HEK293 (cell line): ENCODE measurements around the gene DSP.

Experiments used
- CTCF ChIA-PET: fragments of 350-600 bp; formaldehyde crosslinking; extraction: SDS; loops from one replicate; lab custom pipeline; 2021; ENCODE audit warnings: antibody characterized with exemption; lab: Yijun Ruan, JAX
- POLR2A ChIA-PET: fragments of 300-600 bp; formaldehyde crosslinking; extraction: SDS; loops from one replicate; lab custom pipeline; 2020; ENCODE audit warnings: antibody characterized with exemption, inconsistent platforms; lab: Yijun Ruan, JAX
- H3K27ac ChIP-seq: fragments of 200-500 bp; sonication (Bioruptor generic); 2 replicates; pipeline ENCODE4 v1.5.1; 2014; ENCODE audit warnings: low read depth, low read length, control low read depth, inconsistent platforms; ENCODE audit errors: extremely low read depth
- H3K36me3 ChIP-seq, 2 experiments: fragments of 200-500 bp in 1 of 2; sonication (Bioruptor generic) in 1 of 2; 1 replicate in 1 of 2; 2 replicates in 1 of 2; pipeline ENCODE4 v1.5.1; 2014 to 2017; ENCODE audit warnings: inconsistent platforms in 2 of 2, low read length in 2 of 2; ENCODE audit not compliant: control insufficient read depth in 2 of 2, insufficient read depth in 1 of 2
- H3K4me1 ChIP-seq: fragments of 200-500 bp; sonication (Bioruptor generic); 2 replicates; pipeline ENCODE4 v1.5.1; 2014; ENCODE audit warnings: mild to moderate bottlenecking, low read length, inconsistent platforms; ENCODE audit not compliant: control insufficient read depth, insufficient read depth
- H3K4me3 ChIP-seq: 2 replicates; pipeline ENCODE4 v1.5.1; 2011; ENCODE audit warnings: low read depth, mild to moderate bottlenecking, control low read depth, low read length, moderate library complexity
- H3K9me3 ChIP-seq: fragments of 200-500 bp; sonication (Bioruptor generic); 2 replicates; pipeline ENCODE4 v1.5.1; 2014; ENCODE audit warnings: low read depth, low read length, inconsistent platforms; ENCODE audit not compliant: control insufficient read depth, insufficient read depth
- HOXD13 ChIP-seq: sonication (generic); formaldehyde crosslinking; IDR thresholded peaks from 2 replicates; pipeline ENCODE4 v1.8.0; 2022; ENCODE audit warnings: missing genetic modification reagents, borderline replicate concordance
- KLF10 ChIP-seq: fragments of 450-650 bp; IDR thresholded peaks from 2 replicates; pipeline ENCODE4 v1.5.1; 2018; ENCODE audit warnings: missing biosample characterization, mild to moderate bottlenecking, missing genetic modification characterization
- SCRT1 ChIP-seq: fragments of 450-650 bp; formaldehyde crosslinking; IDR thresholded peaks from 2 replicates; pipeline ENCODE4 v1.5.1; 2016; ENCODE audit warnings: missing biosample characterization, missing genetic modification characterization, borderline replicate concordance
- ZBTB49 ChIP-seq: fragments of 450-650 bp; formaldehyde crosslinking; IDR thresholded peaks from 2 replicates; pipeline ENCODE4 v1.5.1; 2016; ENCODE audit warnings: missing biosample characterization, missing genetic modification characterization, low read depth
- ZBTB6 ChIP-seq: fragments of 450-650 bp; formaldehyde crosslinking; IDR thresholded peaks from 2 replicates; pipeline ENCODE4 v1.5.1; 2017; ENCODE audit warnings: missing biosample characterization, missing genetic modification characterization
- ZBTB8A ChIP-seq: fragments of 450-650 bp; formaldehyde crosslinking; IDR thresholded peaks from 2 replicates; pipeline ENCODE4 v1.5.1; 2016; ENCODE audit warnings: missing biosample characterization, missing genetic modification characterization
- ZIC2 ChIP-seq: fragments of 450-650 bp; formaldehyde crosslinking; IDR thresholded peaks from 2 replicates; pipeline ENCODE4 v1.5.1; 2016; ENCODE audit warnings: missing biosample characterization, missing genetic modification characterization
- ZNF112 ChIP-seq: fragments of 450-650 bp; formaldehyde crosslinking; IDR thresholded peaks from 2 replicates; pipeline ENCODE4 v1.5.0; 2017; ENCODE audit warnings: missing biosample characterization, missing genetic modification characterization
- ZNF138 ChIP-seq: fragments of 450-650 bp; formaldehyde crosslinking; IDR thresholded peaks from 2 replicates; pipeline ENCODE4 v1.5.1; 2016; ENCODE audit warnings: missing biosample characterization, missing genetic modification characterization, borderline replicate concordance
- ZNF16 ChIP-seq: fragments of 450-650 bp; formaldehyde crosslinking; IDR thresholded peaks from 2 replicates; pipeline ENCODE4 v1.5.1; 2016; ENCODE audit warnings: low read depth, missing biosample characterization, missing genetic modification characterization
- ZNF202 ChIP-seq: fragments of 450-650 bp; formaldehyde crosslinking; IDR thresholded peaks from 2 replicates; pipeline ENCODE4 v1.5.1; 2016; ENCODE audit warnings: missing biosample characterization, missing genetic modification characterization, borderline replicate concordance
- ZNF266 ChIP-seq: fragments of 450-650 bp; formaldehyde crosslinking; IDR thresholded peaks from 2 replicates; pipeline ENCODE4 v1.5.1; 2016; ENCODE audit warnings: missing biosample characterization, missing genetic modification characterization, low read depth
- ZNF354C ChIP-seq: fragments of 450-650 bp; formaldehyde crosslinking; IDR thresholded peaks from 2 replicates; pipeline ENCODE4 v1.5.1; 2016; ENCODE audit warnings: missing biosample characterization, missing genetic modification characterization, low read depth, borderline replicate concordance
- ZNF416 ChIP-seq: fragments of 450-650 bp; formaldehyde crosslinking; IDR thresholded peaks from 2 replicates; pipeline ENCODE4 v1.5.1; 2016; ENCODE audit warnings: missing biosample characterization, missing genetic modification characterization
- ZNF510 ChIP-seq: fragments of 450-650 bp; formaldehyde crosslinking; IDR thresholded peaks from 2 replicates; pipeline ENCODE4 v1.5.1; 2018; ENCODE audit warnings: mild to moderate bottlenecking, missing genetic modification characterization, missing biosample characterization; ENCODE audit not compliant: insufficient replicate concordance
- ZNF514 ChIP-seq: fragments of 450-650 bp; formaldehyde crosslinking; IDR thresholded peaks from 2 replicates; pipeline ENCODE4 v1.5.1; 2016; ENCODE audit warnings: missing biosample characterization, missing genetic modification characterization
- ZNF555 ChIP-seq: fragments of 450-650 bp; formaldehyde crosslinking; conservative IDR thresholded peaks from 2 replicates; pipeline ENCODE4 v1.5.1; 2017; ENCODE audit warnings: missing biosample characterization, mild to moderate bottlenecking, missing genetic modification characterization, inconsistent platforms
- ZNF645 ChIP-seq: fragments of 450-650 bp; formaldehyde crosslinking; IDR thresholded peaks from 2 replicates; pipeline ENCODE4; 2016; ENCODE audit warnings: missing biosample characterization, missing genetic modification characterization
- ZNF776 ChIP-seq: fragments of 450-650 bp; formaldehyde crosslinking; IDR thresholded peaks from 2 replicates; pipeline ENCODE4 v1.5.0; 2017; ENCODE audit warnings: missing biosample characterization, missing genetic modification characterization, borderline replicate concordance
- ZNF785 ChIP-seq: fragments of 450-650 bp; formaldehyde crosslinking; IDR thresholded peaks from 2 replicates; pipeline ENCODE4 v1.5.1; 2016; ENCODE audit warnings: missing biosample characterization, missing genetic modification characterization
- ZSCAN16 ChIP-seq: fragments of 450-650 bp; formaldehyde crosslinking; IDR thresholded peaks from 2 replicates; pipeline ENCODE4 v1.5.1; 2016; ENCODE audit warnings: missing biosample characterization, missing genetic modification characterization
- ZSCAN18 ChIP-seq: fragments of 450-650 bp; formaldehyde crosslinking; IDR thresholded peaks from 2 replicates; pipeline ENCODE4 v1.5.1; 2016; ENCODE audit warnings: missing biosample characterization, missing genetic modification characterization

The DSP gene

GRCh38 chr6:7500752-7501282 lies 40.7 kb upstream of the DSP start (continued):
- no peak for TF ChIP-seq ZNF202 (tag by site-specific recombination)
- TF ChIP-seq ZNF112 (tag by site-specific recombination): no peak
- no peak for TF ChIP-seq ZNF416
- TF ChIP-seq ZNF354C (tag by site-specific recombination): no peak
- no peak for TF ChIP-seq SCRT1
- TF ChIP-seq ZNF776: no peak
- TF ChIP-seq KLF10 (tag by site-specific recombination): no peak
- TF ChIP-seq ZNF645 (tag by site-specific recombination): no peak

GRCh38 chr6:7502743-7503142 lies 38.7 kb upstream of the DSP start:
- Histone ChIP-seq H3K4me3 (no peak overlapping the region), H3K36me3 (no peaks in the 10 kb centered on the region), H3K27ac (no peak overlapping the region), H3K4me1 (peaks cover 11% of the 10 kb centered on the region; the same call in 1 of the 2 replicates), H3K9me3 (no peaks in the 10 kb centered on the region)
- POLR2A ChIA-PET: no interaction called here
- no peak for TF ChIP-seq ZSCAN18 (tag by site-specific recombination)
- peak; percentile 40 for TF ChIP-seq ZIC2 (tag by site-specific recombination)
- CTCF ChIA-PET: no interaction called here

- ChIA-PET CTCF (interaction anchor here (0.5 to 1.3 kb wide), 3 partner anchors 12 to 109 kb away, joined by 3 to 4 read pairs (median 3); no protein-coding TSS in a partner anchor), POLR2A (no interaction called here)
- Histone ChIP-seq H3K4me1 (peaks cover 11% of the 10 kb centered on the region; the same call in 1 of the 2 replicates), H3K36me3 (no peaks in the 10 kb centered on the region), H3K4me3 (no peak overlapping the region), H3K27ac (no peak overlapping the region), H3K9me3 (no peaks in the 10 kb centered on the region)
- TF ChIP-seq ZNF785 (no peak), ZNF510 (tag by site-specific recombination) (no peak), ZNF138 (tag by site-specific recombination) (no peak), ZSCAN16 (tag by site-specific recombination) (no peak), KLF10 (tag by site-specific recombination) (no peak), ZNF555 (tag by site-specific recombination) (no peak), ZNF16 (tag by site-specific recombination) (no peak), ZBTB6 (no peak), ZBTB49 (no peak), ZNF266 (tag by site-specific recombination) (no peak), HOXD13 (CRISPR knock-in tag) (no peak), ZNF514 (tag by site-specific recombination) (no peak), ZBTB8A (tag by site-specific recombination) (no peak)
Observed at GRCh38 chr6:7504041-7504440, 37.4 kb upstream of the DSP start.
